Heart right ventricle (tissue), 16 donors: ENCODE data around the gene AFG1L. TPM values are rescaled to one million over a fixed set of nuclear protein-coding genes. Genes with fewer than 3 reads are reported as not detected.
"Not testable (repeated sequence)": the region's sequence is repeated elsewhere in the genome, so short reads cannot be mapped to it uniquely, and the experiment has no call there.

ENCODE experiments used
- ATAC-seq, 8 donors: fragments of 200-7000 bp; cut with Tn5 transposase; one replicate each; pipeline ENCODE4 v1.9.1; 2020; ENCODE audit warnings: mild to moderate bottlenecking in 8 of 8, moderate library complexity in 8 of 8, moderate number of reproducible peaks in 1 of 8
- DNase-seq, 2 donors: peaks; one replicate each; pipeline ENCODE4 v3.0.0-alpha.2; 2020
- H3K27ac ChIP-seq, 10 donors: fragments of 200-600 bp; sonication (generic) in 2 of 10; one replicate each; pipeline versions ENCODE4 v1.5.0 to v1.8.0; 2020 to 2022; ENCODE audit warnings: mild to moderate bottlenecking in 3 of 10
- H3K27me3 ChIP-seq, 7 donors: fragments of 200-600 bp; one replicate each; pipeline ENCODE4 v1.8.0; 2021 to 2022; ENCODE audit warnings: mild to moderate bottlenecking in 2 of 7
- H3K36me3 ChIP-seq, 9 donors: fragments of 200-600 bp; sonication (generic) in 1 of 9; one replicate each; pipeline versions ENCODE4 v1.5.0 to v1.8.0; 2020 to 2022; ENCODE audit warnings: mild to moderate bottlenecking in 2 of 9
- H3K4me1 ChIP-seq, 9 donors: fragments of 200-600 bp; sonication (generic) in 1 of 9; one replicate each; pipeline versions ENCODE4 v1.5.0 to v1.8.0; 2020 to 2022; ENCODE audit warnings: mild to moderate bottlenecking in 4 of 9
- H3K4me3 ChIP-seq, 10 donors: fragments of 200-600 bp; sonication (generic) in 2 of 10; one replicate each; pipeline versions ENCODE4 v1.5.0 to v1.8.0; 2020 to 2022; ENCODE audit warnings: mild to moderate bottlenecking in 7 of 10, moderate library complexity in 2 of 10
- H3K9me3 ChIP-seq, 11 donors: fragments of 200-600 bp in 10 of 11; sonication (generic) in 2 of 11; one replicate each; pipeline versions ENCODE4 v1.5.0 to v1.8.0; 2013 to 2022; ENCODE audit warnings: mild to moderate bottlenecking in 2 of 11, control low read depth in 1 of 11, moderate library complexity in 1 of 11
- WGBS, 2 donors: extraction: QIAGEN DNeasy Blood & Tissue Kit; methylation state at CpG; one replicate each; pipeline ENCODE4 v1.1.7; 2013; ENCODE audit warnings: inconsistent platforms in 1 of 2; 5-methylcytosine and 5-hydroxymethylcytosine counted together
- intact Hi-C, 10 donors: fragments of 100-400 bp; cut with DNase I; formaldehyde crosslinking; loops; one replicate each; pipeline versions ENCODE4 v1.11.1 to v1.14.2; 2022
- polyA plus RNA-seq, 2 donors: library from polyadenylated mRNA; stranded (reverse); fragments of 200-250 nt; gene quantifications; one replicate each; pipeline ENCODE4 v1.2.3, GENCODE V29; 2013
- total RNA-seq, 10 donors: library from RNA; stranded (reverse); fragmentation: NEBNext Ultra II Directional in 3 of 10; extraction: Animal tissue kit (Norgen Biotek cat#: 25700) in 3 of 10; gene quantifications; one replicate each; pipeline versions ENCODE4 v1.2.1 to v1.2.4, GENCODE V29; 2021 to 2023
- TF ChIP-seq, protein P1 (sequence below), 9 donors: fragments of 200-600 bp; sonication (generic) in 2 of 9; IDR thresholded peaks; one replicate each; pipeline versions ENCODE4 v1.5.0 to v1.8.0; 2021 to 2022; ENCODE audit warnings: antibody characterized with exemption in 9 of 9, mild to moderate bottlenecking in 5 of 9, moderate library complexity in 1 of 9
- donor health status: Arrhythmogenic right ventricular cardiomyopathy.
- donor health status: ischemic (EF 13 %, LVEDD 7.1; RV severe dilation, severe dysfunction).
- donor health status: healthy with polysubstance abuse.
- donor health status: DM: no; HTN: yes; CAD: no.
- donor health status: DM: no; HTN: no; CAD: no.
- donor health status: ischemic (EF 25% LVEDD 6.9; RV normal size, moderate dysfunction).
- donor health status: ischemic (EF 25% LVEDD 5.7; RV mildly dilated, moderate dysfunction).
- donor health status: healthy.
- donor health status: DM: yes; HTN: yes; CAD: no.
- donor health status: Ischemic cardiomyopathy.
- donor health status: ischemic (EF 35%, LVEDD 5.7; RV mildly dilated, moderate dysfunction).
- donor health status: nonischemic (EF 11% LVEDD 7.7; RV severe dilation, severe dysfunction).
- donor health status: DM: yes; HTN: yes; CAD: no.
- donor health status: PGD.
- donor health status: ischemic (EF 29% LVEDD 5.4; RV normal size, mild dysfunction).
- donor health status: nonischemic (EF 23%, LVEDD 6.1; RV moderate dilation, normal function).

AFG1L gene
- total and polyA plus RNA-seq, 12 donors: 1.9 to 18.8 (median 12.8) TPM

DNA sequence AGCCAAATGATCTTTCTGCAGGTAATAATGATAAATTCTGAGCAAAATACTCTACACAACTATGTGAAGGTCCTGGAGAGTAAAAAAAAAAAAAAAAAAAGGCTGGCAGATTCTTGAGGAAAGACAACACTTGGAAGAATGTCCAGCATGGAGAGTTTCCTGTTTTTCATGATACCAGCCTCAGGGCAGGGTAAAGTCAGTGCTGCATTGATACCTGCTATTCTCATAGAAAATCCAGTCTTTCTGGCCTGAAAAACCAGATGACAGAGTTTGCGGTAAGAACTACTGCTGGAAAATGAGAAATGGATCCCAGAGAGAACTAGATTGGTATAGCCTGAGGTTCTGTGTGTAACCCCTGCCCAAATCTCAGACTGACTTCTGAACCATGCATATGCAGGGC lies 89.1 kb downstream of the AFG1L start:
- no peak overlapping the region for H3K27ac ChIP-seq
- intact Hi-C loops: no loop called here
- H3K9me3 ChIP-seq: no peaks in the 10 kb centered on the region
- H3K4me3 ChIP-seq: no peak overlapping the region
- no peaks in the 10 kb centered on the region for H3K27me3 ChIP-seq
- no peak for DNase-seq
- H3K4me1 ChIP-seq: no peaks in the 10 kb centered on the region
- TF ChIP-seq, protein P1, sequence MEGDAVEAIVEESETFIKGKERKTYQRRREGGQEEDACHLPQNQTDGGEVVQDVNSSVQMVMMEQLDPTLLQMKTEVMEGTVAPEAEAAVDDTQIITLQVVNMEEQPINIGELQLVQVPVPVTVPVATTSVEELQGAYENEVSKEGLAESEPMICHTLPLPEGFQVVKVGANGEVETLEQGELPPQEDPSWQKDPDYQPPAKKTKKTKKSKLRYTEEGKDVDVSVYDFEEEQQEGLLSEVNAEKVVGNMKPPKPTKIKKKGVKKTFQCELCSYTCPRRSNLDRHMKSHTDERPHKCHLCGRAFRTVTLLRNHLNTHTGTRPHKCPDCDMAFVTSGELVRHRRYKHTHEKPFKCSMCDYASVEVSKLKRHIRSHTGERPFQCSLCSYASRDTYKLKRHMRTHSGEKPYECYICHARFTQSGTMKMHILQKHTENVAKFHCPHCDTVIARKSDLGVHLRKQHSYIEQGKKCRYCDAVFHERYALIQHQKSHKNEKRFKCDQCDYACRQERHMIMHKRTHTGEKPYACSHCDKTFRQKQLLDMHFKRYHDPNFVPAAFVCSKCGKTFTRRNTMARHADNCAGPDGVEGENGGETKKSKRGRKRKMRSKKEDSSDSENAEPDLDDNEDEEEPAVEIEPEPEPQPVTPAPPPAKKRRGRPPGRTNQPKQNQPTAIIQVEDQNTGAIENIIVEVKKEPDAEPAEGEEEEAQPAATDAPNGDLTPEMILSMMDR (IDR thresholded peaks at IDR 0.05): no peak
- 94 to 98% methylated on average over 1 of the region's 1 CpG for WGBS, 2 donors
- no peak for ATAC-seq
- H3K36me3 ChIP-seq: no peaks in the 10 kb centered on the region

DNA sequence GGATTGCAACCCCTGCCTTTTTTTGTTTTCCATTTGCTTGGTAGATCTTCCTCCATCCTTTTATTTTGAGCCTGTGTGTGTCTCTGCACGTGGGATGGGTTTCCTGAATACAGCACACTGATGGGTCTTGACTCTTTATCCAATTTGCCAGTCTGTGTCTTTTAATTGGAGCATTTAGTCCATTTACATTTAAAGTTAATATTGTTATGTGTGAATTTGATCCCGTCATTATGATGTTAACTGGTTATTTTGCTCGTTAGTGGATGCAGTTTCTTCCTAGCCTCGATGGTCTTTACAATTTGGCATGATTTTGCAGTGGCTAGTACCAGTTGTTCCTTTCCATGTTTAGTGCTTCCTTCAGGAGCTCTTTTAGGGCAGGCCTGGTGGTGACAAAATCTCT lies 94.3 kb downstream of the AFG1L start:
- H3K27me3 ChIP-seq, intact Hi-C loops, H3K27ac ChIP-seq, H3K36me3 ChIP-seq, DNase-seq, H3K4me3 ChIP-seq, ATAC-seq, H3K4me1 ChIP-seq: not testable (repeated sequence)
- H3K9me3 ChIP-seq: peaks cover 0 to 11% (median 0%) of the 10 kb centered on the region in 11 donors
- WGBS, 2 donors: 84 to 90% methylated on average over 4 of the region's 4 CpGs

DNA sequence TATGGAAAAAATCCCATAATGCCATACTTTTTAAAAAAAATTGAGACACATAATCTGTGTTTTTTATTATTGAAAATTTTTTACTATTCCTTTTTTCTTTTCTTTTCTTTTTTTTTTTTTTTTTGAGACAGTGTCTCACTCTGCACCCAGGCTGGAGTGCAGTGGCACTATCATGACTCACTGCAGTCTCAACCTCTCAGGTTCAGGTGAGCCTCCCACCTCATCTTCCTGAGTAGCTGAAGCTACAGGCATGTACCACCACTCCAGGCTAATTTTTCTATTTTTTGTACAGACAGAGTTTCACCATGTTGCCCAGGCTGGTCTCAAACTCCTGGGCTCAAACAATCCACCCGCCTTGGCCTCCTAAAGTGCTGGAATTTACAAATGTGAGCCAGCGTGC lies 100.4 kb downstream of the AFG1L start:
- WGBS, 2 donors: 95 to 98% methylated on average over 2 of the region's 2 CpGs
- TF ChIP-seq, protein P1 (IDR thresholded peaks at IDR 0.05): no peak
- no peak overlapping the region for H3K4me3 ChIP-seq
- no peak for ATAC-seq
- no peak overlapping the region for H3K27ac ChIP-seq
- no peaks in the 10 kb centered on the region for H3K4me1 ChIP-seq
- H3K27me3 ChIP-seq: no peaks in the 10 kb centered on the region
- intact Hi-C loops: no loop called here
- no peaks in the 10 kb centered on the region for H3K9me3 ChIP-seq
- no peak for DNase-seq
- H3K36me3 ChIP-seq: no peaks in the 10 kb centered on the region

DNA sequence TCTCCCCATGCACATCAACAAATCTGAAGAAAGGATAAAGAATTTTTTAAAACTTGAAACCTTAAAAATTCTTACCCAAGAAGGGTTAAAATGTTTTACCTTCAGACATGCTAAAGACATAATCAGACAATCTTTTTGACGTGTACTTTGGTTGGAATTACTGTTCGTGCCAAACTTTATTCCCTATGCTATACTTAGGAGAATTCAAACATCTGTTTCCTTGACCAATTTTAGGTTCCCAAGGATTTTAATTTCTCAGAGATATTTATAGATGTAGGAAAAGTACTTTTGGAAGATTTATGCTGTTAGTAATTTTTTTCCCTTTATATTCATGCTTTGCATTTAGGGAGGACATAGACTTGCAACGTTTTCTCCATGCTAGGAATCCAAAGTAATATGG lies 108.4 kb downstream of the AFG1L start:
- 35% methylated on average over 3 of the region's 3 CpGs for WGBS, 2 donors
- no peak for DNase-seq
- ATAC-seq: peak in 1 of 8 donors; percentile 52
- H3K9me3 ChIP-seq: peaks cover 0 to 14% (median 0%) of the 10 kb centered on the region in 11 donors
- H3K36me3 ChIP-seq: no peaks in the 10 kb centered on the region
- H3K27ac ChIP-seq: peak overlapping the region in 3 of 10 donors; percentile 18 to 37 (median 22)
- peaks cover 0 to 23% (median 10%) of the 10 kb centered on the region in 9 donors for H3K4me1 ChIP-seq
- no peaks in the 10 kb centered on the region for H3K27me3 ChIP-seq
- intact Hi-C loops: no loop called here
- no peak overlapping the region for H3K4me3 ChIP-seq
- TF ChIP-seq, protein P1 (IDR thresholded peaks at IDR 0.05): no peak

DNA sequence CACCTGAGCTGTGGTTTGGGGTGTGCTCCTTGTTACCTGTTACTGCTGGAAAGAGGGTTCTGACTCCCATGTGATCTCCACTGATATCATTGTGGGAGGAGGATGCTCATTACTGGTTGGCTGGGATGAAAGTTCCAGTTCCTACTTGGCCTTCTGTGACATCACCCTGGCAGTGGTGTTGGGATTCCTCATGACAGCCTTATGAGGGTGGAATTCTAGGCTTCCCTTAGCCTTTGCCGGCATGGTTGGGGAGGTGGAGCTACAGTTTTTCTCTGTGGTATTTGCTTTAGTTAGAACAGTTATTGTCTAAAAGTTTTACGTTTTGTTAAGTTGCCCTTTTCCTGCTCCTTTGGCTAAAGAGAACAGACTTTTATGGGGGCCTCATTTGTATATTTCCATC lies 112.1 kb downstream of the AFG1L start:
- peak in 2 of 8 donors; percentile 47 to 57 for ATAC-seq
- Histone ChIP-seq H3K4me1 (peaks cover 0 to 30% (median 16%) of the 10 kb centered on the region in 9 donors), H3K36me3 (no peaks in the 10 kb centered on the region), H3K9me3 (peaks cover 0 to 18% (median 0%) of the 10 kb centered on the region in 11 donors), H3K4me3 (no peak overlapping the region), H3K27ac (peak overlapping the region in 2 of 10 donors; percentile 1 to 37), H3K27me3 (no peaks in the 10 kb centered on the region)
- no peak for DNase-seq
- intact Hi-C loops: no loop called here
- WGBS, 2 donors: 62 to 66% methylated on average over 2 of the region's 2 CpGs
- TF ChIP-seq, protein P1 (IDR thresholded peaks at IDR 0.05): no peak
